ENCODE data around the gene SPDYE16.
A peak's percentile ranks its signal among the peaks of the same experiment; 100 is the strongest.
"Not testable (repeated sequence)": the region's sequence is repeated elsewhere in the genome, so short reads cannot be mapped to it uniquely, and the experiment has no call there.

SPDYE16 gene, protein sequence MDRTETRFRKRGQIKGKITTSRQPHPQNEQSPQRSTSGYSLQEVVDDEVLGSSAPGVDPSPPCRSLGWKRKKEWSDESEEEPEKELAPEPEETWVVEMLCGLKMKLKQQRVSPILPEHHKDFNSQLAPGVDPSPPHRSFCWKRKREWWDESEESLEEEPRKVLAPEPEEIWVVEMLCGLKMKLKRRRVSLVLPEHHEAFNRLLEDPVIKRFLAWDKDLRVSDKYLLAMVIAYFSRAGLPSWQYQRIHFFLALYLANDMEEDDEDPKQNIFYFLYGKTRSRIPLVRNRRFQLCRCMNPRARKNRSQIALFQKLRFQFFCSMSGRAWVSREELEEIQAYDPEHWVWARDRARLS

DNA sequence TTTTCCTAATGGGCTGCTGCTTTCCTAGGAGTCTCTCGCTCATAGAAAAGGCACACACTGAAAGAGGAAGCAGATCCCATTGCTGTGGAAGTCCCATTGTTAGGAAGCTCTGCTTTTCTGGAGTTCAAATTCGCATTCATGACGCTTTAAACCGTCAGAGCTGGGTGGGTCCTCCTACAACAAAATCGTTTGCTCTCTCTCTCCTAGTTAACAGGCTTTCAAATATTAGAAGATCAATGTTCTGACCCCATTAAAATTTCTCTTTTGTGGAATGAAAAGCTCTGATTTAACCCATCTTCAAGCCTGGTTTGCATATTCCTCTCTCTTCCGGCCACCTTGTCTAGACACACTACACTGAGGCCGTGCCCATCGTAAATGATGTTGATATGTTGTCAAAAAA lies at the start of gene SPDYE16:
Gene SPDYE16 (minus strand): TSS at position 101 of the 400 bp plus-strand sequence. CDS start 1,838 bp downstream, outside the sequence.
- not testable (repeated sequence) for H3K36me3 Mint-ChIP-seq (ENCODE audit: low read depth); H3K27me3 Mint-ChIP-seq (ENCODE audit: low read depth); H3K4me1 Mint-ChIP-seq; H3K4me3 Mint-ChIP-seq; H3K27ac Mint-ChIP-seq; H3K9me3 Mint-ChIP-seq

DNA sequence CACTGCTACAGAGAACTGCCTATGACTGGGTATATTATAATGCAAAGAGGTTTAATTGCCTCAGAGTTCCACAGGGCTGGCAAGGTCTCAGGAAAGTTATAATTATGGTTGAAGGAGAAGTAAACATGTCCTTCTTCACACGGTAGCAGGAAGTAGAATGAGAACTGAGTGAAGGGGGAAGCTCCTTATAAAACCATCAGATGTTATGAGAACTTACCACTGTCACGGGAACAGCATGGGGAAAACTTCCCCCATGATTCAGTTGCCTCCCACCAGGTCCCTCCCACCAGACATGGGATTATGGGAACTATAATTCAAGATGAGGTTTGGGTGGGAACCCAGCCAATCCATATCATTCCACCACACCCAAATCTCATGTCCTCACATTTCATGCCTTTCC lies 49.6 kb upstream of the SPDYE16 start:
- not testable (repeated sequence) for H3K27me3 Mint-ChIP-seq (ENCODE audit: low read depth); H3K4me1 Mint-ChIP-seq; H3K4me3 Mint-ChIP-seq; H3K27ac Mint-ChIP-seq; H3K9me3 Mint-ChIP-seq
- peaks cover 32% of the 10 kb centered on the region for H3K36me3 Mint-ChIP-seq (ENCODE audit: low read depth)

DNA sequence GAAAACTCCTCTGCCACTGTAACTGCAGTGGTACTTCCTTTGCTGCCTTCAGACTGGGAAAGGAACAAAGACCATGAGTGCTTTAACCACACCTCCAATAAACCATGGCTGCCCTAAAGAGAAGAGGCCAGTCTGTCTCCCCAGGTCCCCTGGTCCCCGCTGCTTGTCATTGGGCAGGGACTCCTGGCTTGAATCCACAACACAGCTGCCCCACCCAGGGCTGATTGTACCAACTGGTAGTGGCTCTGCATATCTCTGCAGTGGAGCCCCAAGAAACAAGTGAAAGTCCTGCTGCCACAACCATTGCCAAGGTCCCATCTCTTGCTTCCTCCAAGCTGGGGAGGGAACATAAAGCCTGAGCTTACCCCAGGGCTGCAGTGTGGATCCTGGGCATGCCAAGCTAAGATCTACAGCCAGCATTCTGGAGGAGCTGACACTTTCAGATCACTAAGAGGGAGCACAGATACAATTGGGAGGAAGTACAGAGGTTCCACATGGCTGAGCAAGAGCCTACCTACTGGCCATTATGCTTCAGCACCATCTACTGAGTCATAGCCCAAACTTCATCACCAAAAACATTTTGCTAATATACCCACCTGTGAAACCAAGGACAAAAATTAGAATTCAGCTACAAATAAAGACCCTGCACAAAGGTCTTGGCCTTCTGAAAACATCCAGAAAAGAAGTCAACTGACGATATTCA lies 48.7 kb upstream of the SPDYE16 start:
- peaks cover 32% of the 10 kb centered on the region for H3K36me3 Mint-ChIP-seq (ENCODE audit: low read depth)
- not testable (repeated sequence) for H3K4me1 Mint-ChIP-seq; H3K4me3 Mint-ChIP-seq; H3K9me3 Mint-ChIP-seq; H3K27me3 Mint-ChIP-seq (ENCODE audit: low read depth); H3K27ac Mint-ChIP-seq

DNA sequence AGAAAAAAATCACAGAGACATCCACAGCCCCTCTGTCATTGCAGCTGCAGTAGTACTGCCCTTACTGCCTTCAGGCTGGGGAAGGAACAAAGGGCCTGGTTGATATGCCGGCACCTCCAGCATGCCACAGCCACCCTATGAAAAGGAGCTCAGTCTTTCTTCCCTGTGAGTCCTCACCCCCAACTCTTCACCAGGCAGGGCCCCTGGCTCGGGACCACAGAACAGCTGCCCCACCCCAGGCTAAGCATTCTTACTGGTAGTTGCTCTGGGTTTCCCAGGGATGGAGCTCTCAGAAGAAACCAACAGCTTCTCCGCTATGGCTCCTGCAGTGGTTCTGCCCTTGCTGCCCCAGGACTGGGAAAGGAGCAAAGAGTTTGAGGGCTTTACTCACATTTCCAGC lies 47.9 kb upstream of the SPDYE16 start:
- not testable (repeated sequence) for H3K27me3 Mint-ChIP-seq (ENCODE audit: low read depth); H3K4me3 Mint-ChIP-seq; H3K4me1 Mint-ChIP-seq; H3K9me3 Mint-ChIP-seq; H3K27ac Mint-ChIP-seq
- peaks cover 30% of the 10 kb centered on the region for H3K36me3 Mint-ChIP-seq (ENCODE audit: low read depth)

DNA sequence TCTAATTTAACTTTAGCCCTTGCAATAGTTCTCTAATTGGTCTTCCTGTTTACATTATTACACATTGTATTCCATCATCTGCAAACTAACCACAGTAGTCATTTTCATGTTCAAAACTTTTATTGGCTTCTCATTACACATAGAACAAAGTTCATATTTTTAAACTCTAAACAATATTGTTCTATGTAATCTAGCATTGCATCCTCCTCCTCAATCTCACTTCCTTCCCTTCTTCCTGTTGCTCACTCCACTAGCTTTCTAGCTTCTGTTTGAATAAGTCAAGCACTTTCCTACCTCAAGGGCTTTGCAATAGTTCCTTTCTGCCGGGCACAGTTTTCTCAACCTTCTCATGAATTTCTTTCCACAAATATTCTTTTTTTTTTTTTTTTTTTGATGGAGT lies 45.5 kb upstream of the SPDYE16 start:
- H3K27ac Mint-ChIP-seq; H3K4me3 Mint-ChIP-seq; H3K9me3 Mint-ChIP-seq; H3K27me3 Mint-ChIP-seq (ENCODE audit: low read depth): not testable (repeated sequence)
- H3K4me1 Mint-ChIP-seq, result peaks cover 15% of the 10 kb centered on the region
- H3K36me3 Mint-ChIP-seq (ENCODE audit: low read depth), result peaks cover 19% of the 10 kb centered on the region

DNA sequence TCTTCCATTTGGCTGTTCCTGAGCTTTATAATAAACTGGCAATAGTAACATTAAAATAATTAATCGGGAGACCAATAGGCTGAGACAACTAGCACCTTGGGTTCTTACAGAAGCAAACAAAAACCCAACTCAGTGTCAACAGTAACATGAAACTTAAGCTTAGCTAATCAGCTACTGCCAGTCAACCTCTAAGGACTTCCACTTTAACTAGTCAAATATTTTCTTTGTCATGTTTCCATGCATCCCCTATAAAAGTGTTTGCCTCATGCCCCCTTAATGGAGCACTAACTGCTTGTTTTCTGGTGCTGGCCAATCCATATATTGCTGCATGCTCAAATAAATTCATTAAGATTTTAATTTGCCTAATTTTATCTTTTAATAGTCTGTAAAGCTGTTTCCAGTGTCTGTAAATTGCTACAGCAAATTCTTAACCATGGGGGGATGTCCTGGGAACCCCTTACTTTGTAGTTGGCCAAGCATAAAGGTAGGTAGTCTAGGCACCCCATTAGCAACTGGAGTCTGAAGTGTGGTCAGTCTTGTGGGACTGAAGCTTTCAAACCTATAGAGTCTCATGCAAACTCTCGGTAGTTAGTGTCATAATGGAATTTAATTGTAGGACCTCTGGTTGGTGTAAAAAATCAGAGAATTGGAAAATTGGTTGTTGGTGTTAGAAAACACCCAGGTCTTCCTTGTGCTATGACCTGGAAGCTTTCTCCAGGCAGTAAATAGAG lies 43.7 kb upstream of the SPDYE16 start:
- H3K36me3 Mint-ChIP-seq (ENCODE audit: low read depth); H3K4me3 Mint-ChIP-seq; H3K9me3 Mint-ChIP-seq; H3K27ac Mint-ChIP-seq; H3K27me3 Mint-ChIP-seq (ENCODE audit: low read depth): not testable (repeated sequence)
- peaks cover 20% of the 10 kb centered on the region for H3K4me1 Mint-ChIP-seq

DNA sequence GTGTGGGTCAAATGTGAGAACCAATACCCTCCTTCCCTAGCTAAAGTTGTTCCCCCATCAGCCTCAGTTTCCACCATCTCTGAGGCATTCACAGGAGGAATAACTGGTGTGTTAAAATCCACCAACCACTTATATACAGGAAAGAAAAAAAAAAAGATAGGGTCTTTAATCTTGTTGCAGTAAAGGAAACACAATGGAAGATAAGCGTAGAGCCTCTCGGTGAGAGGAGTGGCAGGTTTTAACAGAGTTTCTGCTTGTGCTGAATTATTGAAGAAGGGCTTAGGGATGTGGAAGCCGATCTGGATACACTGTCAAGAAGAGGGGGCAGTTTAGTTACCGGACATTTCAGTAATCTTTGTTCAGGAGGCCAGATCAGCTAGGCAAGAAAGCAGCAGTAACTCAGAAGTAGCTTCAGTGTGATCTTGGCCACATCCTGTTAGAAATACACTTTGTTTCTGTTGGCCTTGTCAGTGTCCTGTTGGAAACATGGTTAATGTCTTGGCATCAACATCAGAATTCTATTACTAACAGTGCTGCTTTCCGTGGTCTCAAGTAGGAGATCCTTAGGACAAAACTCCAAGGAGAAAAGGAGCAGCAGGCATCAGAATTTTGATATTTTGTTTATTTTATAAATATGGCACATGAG lies 40.7 kb upstream of the SPDYE16 start:
- H3K4me3 Mint-ChIP-seq, result peak overlapping the region in 2 of 3 experiments; percentile 26 to 37
- H3K9me3 Mint-ChIP-seq; H3K27me3 Mint-ChIP-seq (ENCODE audit: low read depth); H3K36me3 Mint-ChIP-seq (ENCODE audit: low read depth): not testable (repeated sequence)
- peaks cover 20% of the 10 kb centered on the region for H3K4me1 Mint-ChIP-seq
- peak overlapping the region; percentile 86 to 97 (median 87) for H3K27ac Mint-ChIP-seq

DNA sequence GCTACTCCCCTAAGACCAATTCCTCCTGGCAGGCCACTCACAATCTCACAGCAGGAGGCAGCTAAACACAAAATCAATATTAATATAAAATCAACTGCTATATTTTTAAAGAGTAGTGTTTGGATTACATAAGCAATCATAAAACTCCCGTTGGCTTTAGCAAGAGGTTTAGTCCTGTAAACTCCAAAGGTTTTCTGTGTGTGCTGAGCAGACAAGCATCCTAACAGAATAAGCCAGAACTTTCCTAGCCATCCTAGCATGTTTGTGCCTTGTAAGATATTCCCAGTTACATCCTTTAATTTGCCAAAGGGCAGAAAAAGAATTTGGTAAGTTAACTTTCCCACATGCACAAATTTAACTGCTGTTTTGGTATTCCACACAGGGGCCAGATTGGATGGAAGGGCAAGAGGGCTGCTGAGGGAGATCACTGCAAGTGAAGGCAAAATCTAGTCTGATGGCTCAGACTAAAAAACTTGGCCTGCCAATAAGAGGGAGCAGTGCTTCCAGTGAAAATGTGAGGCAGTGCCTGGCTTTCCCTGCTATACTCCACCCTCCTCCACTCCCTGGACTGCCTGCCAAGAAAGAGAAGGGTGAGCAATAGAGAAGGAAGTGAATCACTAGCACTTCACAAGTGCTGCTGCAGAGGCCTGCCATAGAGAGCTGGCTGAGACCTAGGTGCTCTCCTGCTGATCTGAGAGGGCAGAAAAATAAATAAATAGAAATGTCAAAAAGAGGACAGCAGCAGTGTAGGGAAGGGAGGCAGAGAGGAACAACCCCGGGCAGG lies 39.9 kb upstream of the SPDYE16 start:
- H3K4me3 Mint-ChIP-seq, result peak overlapping the region in 2 of 3 experiments; percentile 26 to 37
- H3K27me3 Mint-ChIP-seq (ENCODE audit: low read depth); H3K36me3 Mint-ChIP-seq (ENCODE audit: low read depth); H3K9me3 Mint-ChIP-seq: not testable (repeated sequence)
- peak overlapping the region; percentile 86 to 97 (median 87) for H3K27ac Mint-ChIP-seq
- H3K4me1 Mint-ChIP-seq, result peaks cover 20% of the 10 kb centered on the region

DNA sequence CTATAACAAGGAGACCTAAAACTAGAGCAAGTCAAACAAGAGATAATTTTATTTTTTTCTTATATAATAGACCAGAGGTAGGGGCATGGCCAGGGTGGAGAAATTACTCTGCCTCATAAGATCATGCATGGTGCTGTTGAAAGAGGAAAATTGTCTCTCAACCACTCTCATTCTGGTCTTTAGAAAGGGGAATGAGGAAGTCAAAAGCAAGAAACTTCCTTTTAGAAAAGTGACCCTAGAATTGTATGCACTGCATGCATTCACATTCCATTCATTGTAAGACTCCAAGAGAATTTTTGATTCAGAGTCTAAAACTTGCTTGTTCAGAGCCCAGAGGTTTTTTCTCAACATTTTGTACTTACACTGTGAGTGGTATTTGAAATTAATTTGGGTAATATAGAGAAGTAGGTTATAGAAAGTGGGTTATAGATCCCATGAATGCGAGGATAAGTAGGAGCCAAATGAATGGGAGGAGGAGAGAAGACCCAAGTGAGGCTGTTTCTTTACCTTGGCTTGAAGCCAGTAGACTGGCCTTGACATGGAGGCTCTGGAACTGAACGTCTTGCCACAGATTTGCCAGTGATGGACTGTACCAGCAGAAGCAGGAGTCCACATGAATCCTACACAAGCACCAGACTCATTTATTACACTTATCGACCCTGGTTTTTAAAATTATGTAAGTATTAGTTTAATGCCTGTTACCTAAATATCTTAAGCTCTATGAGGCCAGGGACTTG lies 33.0 kb upstream of the SPDYE16 start:
- H3K4me3 Mint-ChIP-seq; H3K27me3 Mint-ChIP-seq (ENCODE audit: low read depth); H3K27ac Mint-ChIP-seq; H3K9me3 Mint-ChIP-seq; H3K4me1 Mint-ChIP-seq; H3K36me3 Mint-ChIP-seq (ENCODE audit: low read depth): not testable (repeated sequence)

DNA sequence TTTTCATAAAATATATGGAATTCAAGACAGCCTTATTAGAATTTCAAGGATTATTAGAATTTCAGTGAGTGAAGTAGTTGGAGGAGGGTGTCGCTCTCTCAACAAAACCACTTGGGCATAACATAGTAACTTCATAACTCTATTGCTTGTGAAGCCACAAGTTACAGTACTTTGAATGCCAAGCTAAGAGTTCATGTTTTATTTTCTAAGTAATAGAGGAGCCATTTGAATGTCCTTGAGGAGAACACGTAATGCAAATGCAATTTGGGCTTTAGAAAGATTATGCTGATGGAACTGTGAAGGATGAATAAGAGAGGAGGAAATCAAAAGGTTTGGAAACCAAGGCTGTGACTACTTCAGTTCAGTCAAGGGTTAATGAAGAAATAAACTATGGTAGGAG lies 32.3 kb upstream of the SPDYE16 start:
- not testable (repeated sequence) for H3K27me3 Mint-ChIP-seq (ENCODE audit: low read depth); H3K9me3 Mint-ChIP-seq; H3K4me1 Mint-ChIP-seq; H3K4me3 Mint-ChIP-seq; H3K27ac Mint-ChIP-seq; H3K36me3 Mint-ChIP-seq (ENCODE audit: low read depth)

DNA sequence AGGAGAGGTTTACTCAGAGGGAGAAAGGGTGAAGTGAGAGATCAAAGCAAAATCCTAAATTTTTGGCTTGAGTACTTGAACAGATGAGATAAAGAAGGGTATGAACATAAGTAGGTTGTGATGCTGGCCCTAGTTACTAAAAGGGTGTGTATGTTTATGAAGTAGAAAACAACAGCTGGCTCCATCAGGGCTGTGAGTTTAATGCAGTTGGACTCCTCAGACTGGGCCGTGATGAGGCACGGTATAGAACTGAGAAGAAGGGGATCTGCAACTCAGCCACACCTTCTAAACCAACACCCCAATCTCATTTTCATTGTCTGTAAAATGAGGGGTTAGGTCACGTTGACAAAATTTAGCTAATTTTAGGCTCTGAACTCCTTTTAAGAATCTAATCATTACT lies 29.2 kb upstream of the SPDYE16 start:
- H3K27me3 Mint-ChIP-seq (ENCODE audit: low read depth); H3K4me3 Mint-ChIP-seq; H3K9me3 Mint-ChIP-seq; H3K27ac Mint-ChIP-seq; H3K4me1 Mint-ChIP-seq: not testable (repeated sequence)
- H3K36me3 Mint-ChIP-seq (ENCODE audit: low read depth), result peaks cover 14% of the 10 kb centered on the region

DNA sequence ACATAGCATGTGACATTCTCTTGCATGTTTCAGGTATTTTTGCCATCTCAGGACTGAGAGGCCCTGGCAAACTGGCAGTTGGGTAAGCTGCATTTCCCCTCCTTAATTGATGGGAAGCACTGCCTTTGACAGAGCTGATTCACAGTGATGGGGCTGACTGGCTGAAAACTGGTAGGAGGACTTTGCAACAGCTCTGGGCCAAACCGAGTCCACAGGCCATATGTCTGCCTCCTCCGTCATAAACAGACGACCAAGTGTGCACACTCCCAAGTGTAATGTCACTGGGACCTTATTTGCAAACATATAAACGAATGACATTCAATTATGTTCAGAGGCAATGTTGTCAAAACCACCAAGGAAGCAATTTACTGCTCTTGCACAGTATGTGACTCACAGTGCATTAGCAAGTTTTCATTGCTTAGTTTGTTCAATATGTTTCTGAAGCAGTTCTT lies 27.3 kb upstream of the SPDYE16 start:
- not testable (repeated sequence) for H3K27ac Mint-ChIP-seq; H3K27me3 Mint-ChIP-seq (ENCODE audit: low read depth); H3K4me3 Mint-ChIP-seq; H3K4me1 Mint-ChIP-seq
- Mint-ChIP-seq H3K36me3 (ENCODE audit: low read depth) (peaks cover 32% of the 10 kb centered on the region), H3K9me3 (peaks cover 13% of the 10 kb centered on the region)

DNA sequence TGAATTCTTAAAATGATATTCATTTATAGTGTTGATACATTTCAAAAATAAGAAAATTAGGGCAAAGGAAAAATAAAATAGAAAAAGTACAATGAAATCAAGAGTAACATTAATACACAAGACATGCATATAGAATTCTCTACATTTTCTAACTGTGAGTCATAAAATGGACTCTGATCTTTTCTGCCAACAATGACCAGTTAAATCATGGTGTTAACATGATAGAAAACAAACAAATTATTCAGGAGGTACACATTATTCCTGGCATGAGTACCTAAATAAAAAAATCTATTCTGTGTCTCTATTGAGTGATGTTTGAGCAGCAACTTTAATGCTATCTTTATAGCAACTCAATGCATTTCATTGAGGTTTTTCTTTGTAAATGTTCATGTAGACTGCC lies 25.6 kb upstream of the SPDYE16 start:
- H3K4me1 Mint-ChIP-seq; H3K27me3 Mint-ChIP-seq (ENCODE audit: low read depth); H3K4me3 Mint-ChIP-seq: not testable (repeated sequence)

More for the DNA sequence above, 25.6 kb upstream of the SPDYE16 start:
- peaks cover 45% of the 10 kb centered on the region for H3K36me3 Mint-ChIP-seq (ENCODE audit: low read depth)
- peaks cover 16% of the 10 kb centered on the region for H3K9me3 Mint-ChIP-seq
- H3K27ac Mint-ChIP-seq, result not testable (repeated sequence)
